ENCODE data around the gene CARD14.
"Not testable (repeated sequence)": the region's sequence is repeated elsewhere in the genome, so short reads cannot be mapped to it uniquely, and the experiment has no call there.

CARD14 gene

DNA sequence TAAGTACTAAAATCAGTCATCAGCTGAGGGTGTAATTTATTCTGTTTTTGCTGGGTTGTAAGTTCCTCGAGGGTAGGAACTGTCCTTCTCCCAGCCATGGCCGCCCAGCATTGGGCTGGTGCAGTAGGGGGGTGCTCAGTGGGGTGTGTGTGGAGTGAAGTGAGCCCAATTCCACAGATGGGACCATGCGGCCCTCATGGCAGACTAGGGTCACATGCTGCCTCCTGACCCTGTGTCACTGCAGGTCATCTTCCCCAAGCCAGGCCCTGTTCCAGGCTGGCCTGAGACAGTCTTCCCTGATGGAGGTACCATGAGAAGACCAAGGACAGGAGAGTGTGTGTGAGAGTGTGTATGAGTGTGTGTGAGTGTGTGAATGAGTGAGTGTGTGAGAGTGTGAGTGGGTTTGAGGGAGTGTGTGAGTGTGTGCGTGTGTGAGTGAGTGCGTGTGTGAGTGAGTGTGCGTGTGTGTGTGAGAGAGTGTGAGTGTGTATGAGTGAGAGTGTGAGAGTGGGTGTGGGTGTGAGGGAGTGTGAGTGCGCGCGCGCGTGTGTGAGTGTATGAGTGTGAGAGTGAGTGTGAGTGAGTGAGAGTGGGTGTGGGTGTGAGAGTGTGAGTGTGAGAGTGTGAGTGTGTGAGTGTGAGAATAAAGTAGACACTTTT, 54.1 kb downstream of the CARD14 start:
- no peak for DNase-seq (ENCODE audit: low read depth, low spot score)

DNA sequence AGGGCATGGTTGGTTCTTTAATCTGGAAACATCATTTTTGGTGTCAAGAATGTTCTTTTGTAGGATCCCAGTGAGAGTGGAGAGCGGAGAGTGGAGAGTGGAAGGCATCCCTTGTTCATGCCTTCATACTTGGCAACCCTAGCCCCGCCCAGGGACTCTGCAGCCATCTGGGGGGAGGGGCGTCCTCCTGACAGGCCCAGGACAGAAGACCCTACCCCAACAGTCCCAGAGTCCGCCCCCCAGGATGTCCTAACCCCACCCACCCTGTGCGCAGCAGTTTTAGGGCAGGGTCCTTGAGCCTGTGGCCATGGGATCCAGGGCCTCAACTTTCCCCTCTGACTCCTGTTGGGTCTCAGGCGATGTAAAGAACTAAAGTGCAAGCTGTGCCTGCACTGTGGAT, 54.9 kb downstream of the CARD14 start:
- no peak for DNase-seq (ENCODE audit: low read depth, low spot score)

DNA sequence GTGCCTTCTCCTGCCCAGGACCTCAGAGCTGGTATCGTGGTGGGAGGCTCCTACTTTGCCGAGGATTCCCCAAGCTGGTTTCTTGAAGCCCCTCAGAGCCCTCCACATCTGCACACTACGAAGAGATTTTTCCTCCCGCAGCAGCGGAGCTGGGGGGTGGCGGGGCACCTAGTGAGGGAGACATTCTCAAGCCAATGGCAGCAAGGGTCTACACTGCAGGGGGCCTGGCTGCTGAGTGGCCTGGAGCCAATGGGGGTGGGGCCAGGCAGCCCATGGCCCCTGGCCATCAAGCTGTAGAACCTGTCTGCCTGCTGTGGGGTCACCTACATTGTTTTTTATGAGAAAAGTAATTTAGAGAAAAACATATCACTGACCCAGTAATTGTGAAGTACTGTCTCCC, 55.4 kb downstream of the CARD14 start:
- no peak for DNase-seq (ENCODE audit: low read depth, low spot score)

DNA sequence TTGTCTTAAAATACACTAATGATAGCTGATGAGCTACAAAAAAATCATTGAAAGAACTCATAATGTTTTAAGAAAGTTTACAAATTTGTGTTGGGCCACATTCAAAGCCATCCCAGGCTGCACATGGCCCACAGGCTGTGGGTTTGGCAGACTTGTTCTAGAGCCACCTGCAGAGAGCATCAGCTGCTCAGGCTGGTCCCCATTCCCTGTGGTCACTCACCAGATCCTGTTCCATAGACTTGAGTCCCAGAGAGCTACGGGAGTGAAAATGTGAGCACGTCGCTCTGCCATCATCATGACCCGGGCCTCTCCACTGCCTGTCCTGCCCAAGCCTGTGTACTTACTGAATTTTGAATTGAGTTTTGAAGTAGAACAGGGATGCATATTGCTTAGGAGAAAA, 57.3 kb downstream of the CARD14 start:
- no peak for DNase-seq (ENCODE audit: low read depth, low spot score)

DNA sequence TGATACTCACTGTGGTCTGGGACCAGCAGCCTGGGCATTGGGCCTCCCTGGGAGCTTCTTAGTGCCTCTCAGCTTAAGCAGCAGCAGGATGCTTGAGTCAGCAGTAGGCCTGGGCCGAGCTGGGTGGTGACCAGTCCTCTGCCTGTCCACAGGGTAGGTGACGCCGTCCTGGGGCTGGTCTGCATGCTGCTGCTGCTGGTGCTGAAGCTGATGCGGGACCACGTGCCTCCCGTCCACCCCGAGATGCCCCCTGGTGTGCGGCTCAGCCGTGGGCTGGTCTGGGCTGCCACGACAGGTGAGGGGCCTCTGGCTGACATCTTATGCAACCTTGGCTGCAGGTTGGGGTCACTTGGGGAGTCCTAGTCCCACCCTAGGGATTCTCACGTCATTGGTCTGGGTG, 57.8 kb downstream of the CARD14 start:
- DNase-seq (ENCODE audit: low read depth, low spot score), result no peak

DNA sequence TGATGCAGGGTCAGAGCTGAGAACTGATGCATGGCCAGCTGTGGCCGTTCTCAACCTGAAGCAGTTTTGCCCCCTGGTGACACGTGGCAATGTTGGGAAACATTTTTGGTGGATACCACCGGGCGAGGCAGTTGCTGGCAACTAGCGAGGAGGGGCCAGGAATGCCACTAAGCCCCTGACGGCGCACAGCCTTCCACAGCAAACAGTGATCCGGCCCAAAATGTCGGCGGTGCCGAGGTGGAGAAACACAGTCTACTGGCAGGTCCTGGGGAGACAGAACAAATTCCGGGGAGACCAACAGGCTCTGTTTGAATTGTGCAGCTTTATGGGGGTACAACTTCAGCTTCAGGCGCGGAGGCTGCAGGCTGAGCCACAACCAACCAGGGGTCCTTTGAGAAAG, 58.6 kb downstream of the CARD14 start:
- no peak for DNase-seq (ENCODE audit: low read depth, low spot score)

DNA sequence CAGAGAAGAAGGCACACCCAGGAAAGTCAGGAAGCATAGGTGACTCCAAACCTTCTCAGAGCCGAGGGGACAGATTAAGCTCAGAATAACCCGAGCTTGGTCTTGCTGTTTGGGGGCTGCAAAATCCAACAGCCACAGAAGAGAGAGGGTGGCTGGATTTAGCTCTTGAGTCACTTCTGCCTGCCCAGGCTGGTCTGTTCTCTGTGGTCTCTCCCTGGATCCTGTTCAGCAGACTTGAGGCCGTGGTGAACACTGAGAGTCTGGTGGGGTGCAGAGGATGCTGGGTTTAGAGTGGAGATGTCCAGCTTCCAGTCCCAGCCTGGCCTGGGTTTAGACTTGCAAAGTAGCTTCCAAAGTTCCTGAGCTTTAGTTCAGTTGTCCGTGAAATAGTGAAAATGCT, 59.2 kb downstream of the CARD14 start:
- DNase-seq (ENCODE audit: low read depth, low spot score), result no peak

DNA sequence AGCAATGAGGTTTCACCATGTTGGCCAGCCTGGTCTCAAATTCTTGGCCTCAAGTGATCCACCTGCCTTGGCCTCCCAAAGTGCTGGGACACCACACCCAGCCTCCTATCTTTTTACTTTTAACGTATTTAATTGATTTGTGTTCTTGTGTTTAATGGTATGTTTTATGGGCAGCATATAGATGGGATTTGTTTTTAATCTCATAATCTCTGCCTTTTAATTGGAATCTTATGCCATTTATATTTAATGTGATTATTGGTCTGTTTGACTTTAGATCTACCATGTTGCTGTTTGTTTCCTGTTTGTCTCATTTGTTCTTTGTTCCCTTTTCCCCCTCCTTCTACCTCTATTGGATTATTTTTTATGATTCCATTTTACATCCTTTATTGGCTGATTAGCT, 62.6 kb downstream of the CARD14 start:
- DNase-seq (ENCODE audit: low read depth, low spot score), result no peak

DNA sequence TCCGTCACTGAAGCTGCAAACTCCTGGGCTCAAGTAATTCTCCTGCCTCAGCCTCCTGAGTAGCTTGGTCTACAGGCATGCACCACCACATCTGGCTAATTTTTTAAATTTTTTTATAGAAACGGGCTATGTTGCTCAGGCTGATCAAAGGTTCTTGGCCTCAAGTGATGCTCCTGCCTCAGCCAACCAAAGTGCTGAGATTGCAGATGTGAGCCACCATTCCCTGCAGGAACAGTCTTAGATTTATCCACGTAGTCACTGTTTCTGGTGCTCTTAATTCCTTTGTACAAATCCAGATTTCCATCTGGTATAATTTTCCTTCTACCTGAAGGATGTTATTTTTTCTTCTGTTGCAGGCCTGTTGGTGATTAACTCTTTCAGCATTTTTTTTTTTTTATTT, 63.4 kb downstream of the CARD14 start:
- DNase-seq (ENCODE audit: low read depth, low spot score), result no peak

DNA sequence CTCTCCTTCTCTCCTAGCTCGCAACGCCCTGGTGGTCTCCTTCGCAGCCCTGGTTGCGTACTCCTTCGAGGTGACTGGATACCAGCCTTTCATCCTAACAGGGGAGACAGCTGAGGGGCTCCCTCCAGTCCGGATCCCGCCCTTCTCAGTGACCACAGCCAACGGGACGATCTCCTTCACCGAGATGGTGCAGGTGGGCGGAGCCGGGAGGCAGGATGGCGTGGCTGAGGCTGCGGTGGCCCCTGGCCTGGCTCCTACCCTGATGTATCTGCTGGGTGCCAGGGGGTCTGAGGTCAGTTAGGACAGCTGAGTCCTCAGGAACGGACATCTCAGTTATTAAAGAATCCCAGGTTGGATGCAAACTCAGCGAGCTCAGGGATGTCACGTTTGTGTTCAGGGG, 67.1 kb downstream of the CARD14 start:
- DNase-seq (ENCODE audit: low read depth, low spot score), result no peak

DNA sequence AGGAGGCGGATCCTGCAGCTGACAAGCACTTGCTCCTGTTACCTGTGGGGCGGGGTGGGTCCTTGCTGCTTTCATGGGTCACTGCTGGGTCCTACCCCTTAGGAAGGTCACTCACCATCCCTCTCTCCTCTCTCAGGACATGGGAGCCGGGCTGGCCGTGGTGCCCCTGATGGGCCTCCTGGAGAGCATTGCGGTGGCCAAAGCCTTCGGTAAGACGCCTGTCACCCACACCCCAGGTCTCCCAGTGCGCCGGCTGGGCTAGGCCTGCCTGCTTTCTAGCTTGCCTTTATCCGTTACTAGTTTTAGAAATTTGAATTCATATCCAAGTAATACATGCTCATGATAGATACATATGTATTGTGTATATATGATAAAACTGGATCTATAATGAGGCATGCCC, 67.6 kb downstream of the CARD14 start:
- DNase-seq (ENCODE audit: low read depth, low spot score), result no peak

DNA sequence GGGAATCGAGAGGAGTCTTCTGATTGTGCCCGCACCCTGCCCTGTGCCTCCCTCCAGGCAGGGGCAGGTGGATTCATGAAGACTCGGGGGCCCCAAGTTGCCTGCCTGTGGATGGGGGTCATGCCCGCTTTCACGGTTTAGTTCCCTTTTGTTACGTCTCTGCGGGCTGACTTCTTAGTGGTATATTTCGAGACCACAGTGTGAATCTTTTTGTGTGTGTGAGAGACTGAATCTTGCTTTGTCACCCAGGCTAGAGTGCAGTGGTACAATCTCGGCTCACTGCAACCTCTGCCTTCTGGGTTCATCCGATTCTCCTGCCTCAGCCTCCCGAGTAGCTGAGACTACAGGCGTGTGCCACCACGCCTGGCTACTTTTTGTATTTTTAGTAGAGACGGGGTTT, 72.7 kb downstream of the CARD14 start:
- DNase-seq (ENCODE audit: low read depth, low spot score), result no peak

DNA sequence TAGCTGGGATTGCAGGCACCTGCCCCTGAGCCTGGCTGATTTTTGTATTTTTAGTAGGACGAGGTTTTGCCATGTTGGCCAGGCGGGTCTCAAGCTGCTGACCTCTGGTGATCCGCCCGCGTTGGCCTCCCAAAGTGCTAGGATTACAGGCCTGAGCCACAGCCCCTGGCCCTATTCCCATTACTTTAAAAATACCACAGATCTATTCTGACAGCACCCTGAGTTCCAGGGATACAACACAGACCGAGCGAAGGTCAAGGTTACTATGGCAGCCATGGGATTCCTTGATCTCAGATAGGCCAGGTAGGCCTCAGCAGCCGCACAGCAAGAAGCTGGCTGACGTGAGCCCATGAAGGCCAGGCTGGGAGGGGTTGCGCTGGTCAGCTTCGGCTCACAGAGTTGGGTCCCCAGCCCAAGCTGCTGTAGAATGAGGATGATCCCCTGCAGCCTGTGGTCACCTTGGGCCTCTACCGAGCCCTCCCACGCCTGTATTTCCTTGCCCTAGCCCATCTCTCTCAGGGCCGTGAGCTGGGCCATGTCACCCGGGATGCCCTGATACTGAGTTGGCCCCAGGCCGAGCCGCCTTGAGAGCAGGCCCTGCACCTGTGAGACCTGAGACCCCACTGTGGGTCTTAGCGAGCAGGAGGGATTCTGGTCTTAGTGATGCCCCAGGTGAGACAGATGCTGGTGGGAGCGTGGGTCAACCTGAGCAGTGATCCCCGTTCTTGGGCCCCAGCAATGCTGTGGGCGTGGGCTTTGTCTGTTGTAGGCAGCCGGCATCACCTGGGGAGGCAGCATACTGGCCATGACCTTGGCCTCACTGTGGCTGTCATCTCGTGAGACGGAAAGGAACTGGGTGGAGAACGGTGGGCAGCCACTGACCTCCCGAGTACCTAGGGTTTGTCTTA, 74.0 kb downstream of the CARD14 start:
- DNase-seq (ENCODE audit: low read depth, low spot score), result no peak

DNA sequence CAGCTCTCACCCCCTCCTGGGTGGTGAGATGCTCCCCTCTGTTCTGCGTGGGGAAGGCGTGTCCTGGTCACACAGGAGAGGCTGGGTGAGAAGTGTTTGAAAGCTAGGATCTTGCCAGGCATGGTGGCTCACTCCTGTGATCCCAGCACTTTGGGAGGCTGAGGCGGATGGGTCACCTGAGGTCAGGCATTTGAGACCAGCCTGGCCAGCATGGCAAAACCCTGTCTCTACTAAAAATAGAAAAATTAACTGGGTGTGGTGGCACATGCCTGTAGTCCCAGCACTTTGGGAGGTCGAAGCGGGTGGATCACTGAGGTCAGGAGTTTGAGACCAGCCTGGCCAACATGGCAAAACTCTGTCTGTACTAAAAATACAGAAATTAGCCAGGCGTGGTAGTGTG, 74.6 kb downstream of the CARD14 start:
- not testable (repeated sequence) for DNase-seq (ENCODE audit: low read depth, low spot score)

DNA sequence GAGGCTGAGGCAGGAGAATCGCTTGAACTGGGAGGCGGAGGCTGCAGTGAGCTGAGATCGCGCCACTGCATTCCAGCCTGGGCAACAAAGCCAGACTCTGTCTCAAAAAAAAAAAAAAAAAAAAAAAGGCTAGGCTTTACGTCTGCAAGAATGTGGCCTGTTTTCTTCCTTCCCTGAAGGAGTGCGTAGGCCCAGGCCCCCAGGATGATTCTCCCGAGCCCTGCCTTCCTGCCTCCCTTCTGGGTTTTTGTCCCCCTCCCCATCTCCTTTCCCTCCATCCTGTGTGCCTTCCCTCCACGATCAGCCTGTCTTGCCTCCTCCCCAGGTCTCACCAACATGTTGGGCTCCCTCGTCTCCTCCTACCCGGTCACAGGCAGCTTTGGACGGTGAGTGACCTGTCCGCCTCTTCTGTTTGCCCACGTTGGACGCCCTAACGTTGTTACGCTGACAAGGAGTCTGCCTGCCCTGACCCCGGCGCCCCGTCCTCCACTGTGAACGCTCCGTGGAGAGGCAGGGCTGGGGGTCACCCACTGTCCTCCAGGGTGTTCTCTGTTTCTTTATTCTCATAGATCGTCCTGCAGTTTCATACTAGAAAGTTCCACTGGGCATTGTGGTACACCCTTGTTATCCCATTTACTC, 75.2 kb downstream of the CARD14 start:
- DNase-seq (ENCODE audit: low read depth, low spot score), result no peak

DNA sequence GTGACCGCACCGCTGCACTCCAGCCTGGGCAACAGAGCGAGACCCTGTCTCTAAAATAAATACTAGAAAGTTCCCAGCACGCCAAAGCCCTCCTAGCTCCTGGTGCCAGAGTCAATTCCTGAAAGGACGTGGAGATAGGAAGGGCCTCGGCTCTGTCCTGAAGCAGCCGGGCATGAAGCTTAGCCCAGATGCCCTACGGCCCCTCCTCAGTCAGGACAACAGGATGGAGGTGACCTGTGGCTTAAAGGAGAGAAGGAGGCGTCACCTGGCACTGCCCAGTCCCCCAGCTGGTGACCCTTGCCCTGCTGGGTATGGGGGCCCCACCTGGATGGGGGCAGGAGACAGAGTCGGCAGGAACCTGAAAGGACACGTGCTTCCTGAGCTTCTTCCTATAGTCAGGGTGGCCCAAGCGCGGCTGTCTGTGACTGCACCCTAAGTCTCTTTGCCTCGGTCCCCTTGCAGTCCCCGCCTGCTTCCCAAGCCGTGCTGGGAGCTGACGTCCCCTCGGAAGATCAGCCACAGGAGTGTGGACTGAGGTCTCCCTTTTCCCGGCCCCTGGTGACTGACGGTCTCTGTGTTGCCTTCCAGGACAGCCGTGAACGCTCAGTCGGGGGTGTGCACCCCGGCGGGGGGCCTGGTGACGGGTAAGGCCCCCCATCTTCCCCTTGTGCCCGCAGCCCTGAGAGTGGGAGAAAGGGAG, 75.9 kb downstream of the CARD14 start:
- DNase-seq (ENCODE audit: low read depth, low spot score), result no peak

DNA sequence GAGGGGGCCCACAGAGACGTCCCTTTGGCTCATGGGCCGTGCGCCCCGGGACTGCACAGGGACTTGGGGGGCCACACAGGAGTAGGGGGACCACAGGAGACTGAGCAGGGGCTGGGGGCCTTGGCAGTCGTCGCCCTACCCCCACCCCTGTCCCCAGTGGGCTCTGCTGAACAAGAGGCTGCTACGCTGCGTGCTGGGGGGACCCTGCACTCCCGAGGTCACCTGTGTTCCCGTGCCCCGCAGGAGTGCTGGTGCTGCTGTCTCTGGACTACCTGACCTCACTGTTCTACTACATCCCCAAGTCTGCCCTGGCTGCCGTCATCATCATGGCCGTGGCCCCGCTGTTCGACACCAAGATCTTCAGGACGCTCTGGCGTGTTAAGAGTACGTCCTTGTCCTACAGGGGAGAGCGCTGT, 76.4 kb downstream of the CARD14 start:
- no peak for DNase-seq (ENCODE audit: low read depth, low spot score)

DNA sequence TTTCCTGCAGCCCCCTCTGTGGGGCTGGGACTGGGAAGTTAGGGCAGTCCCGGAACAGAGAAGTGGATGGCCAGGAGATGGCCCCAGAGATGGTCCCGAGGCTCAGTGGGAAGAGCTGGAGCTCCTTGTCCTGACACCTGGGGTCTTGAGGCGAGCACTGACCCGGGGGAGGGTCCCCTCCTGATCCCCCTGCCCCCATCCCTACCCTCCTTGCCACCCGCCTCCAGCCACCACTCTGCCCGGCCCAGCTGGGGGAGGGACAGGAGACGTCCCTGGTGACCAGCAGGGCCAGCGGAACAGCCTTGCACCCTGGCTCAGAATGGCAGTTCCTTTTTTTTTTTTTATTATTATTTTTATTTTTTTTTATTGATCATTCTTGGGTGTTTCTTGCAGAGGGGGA, 76.9 kb downstream of the CARD14 start:
- DNase-seq (ENCODE audit: low read depth, low spot score), result no peak

DNA sequence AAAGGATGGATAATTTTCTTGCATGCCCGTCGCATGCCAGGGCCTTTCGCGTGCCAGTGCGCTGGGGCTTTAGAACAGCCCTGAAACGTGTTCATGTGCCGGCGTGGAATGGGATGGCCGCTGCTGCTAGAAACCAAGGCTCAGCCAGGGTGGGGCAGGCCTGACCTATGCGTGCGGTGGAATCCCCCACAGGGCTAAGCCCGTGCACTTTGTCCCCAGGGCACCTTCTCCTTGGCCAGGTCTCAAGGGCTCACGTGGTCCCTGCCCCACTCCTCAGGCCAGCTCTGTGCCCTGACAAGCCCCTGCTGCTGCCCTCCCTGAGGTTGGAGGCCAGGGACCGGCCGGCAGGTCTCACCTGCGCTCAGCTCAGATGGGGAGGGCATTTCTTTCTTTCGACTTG, 77.7 kb downstream of the CARD14 start:
- no peak for DNase-seq (ENCODE audit: low read depth, low spot score)

DNA sequence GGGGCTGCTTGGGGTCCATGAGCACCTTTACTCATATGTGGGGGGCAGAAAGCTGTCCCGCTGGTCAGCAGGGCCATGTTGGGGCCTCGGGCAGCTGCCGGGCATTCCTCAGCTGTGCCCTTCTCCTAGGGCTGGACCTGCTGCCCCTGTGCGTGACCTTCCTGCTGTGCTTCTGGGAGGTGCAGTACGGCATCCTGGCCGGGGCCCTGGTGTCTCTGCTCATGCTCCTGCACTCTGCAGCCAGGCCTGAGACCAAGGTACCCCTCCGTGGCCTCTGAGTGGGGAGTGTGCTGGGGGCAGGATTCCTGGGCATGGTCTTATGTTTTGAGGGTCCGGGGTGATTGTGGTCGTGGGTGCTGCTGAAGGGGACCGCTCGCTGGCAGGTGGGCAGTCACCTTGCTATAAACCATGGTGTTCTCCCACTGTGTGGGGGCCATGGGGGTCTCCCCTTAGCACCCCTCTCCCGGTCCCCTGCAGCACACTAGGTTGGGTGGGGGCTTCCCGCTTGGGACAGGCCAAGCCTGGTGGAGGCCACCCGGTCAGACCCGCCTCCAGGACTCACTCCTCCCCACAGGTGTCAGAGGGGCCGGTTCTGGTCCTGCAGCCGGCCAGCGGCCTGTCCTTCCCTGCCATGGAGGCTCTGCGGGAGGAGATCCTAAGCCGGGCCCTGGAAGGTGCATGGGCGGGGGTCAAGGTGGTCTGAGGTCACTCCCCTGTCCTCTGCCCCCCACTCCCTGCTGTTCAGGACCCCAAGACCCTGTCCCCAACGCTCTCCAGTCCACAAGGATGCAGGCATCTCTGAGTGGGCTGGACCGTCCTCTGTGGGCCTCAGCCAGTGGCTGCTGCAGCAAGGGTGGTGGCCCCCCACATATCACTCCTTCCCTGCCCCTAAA, 78.4 kb downstream of the CARD14 start:
- DNase-seq (ENCODE audit: low read depth, low spot score), result no peak

Measured in activated CD4-positive, CD25-positive, alpha-beta regulatory T cell treated with anti-CD3 and anti-CD28 coated beads, Interleukin-2, amount 50 U/mL, for 16 hours (primary cell).